DND-41 (cell line): ENCODE measurements around the gene CDH11.

Experiments used
- ATAC-seq: fragments of 200-7000 bp; cut with Tn5 transposase; 3 replicates; pipeline ENCODE4 v1.9.1; 2021; ENCODE audit warnings: low read depth; ENCODE audit not compliant: insufficient read depth
- DNase-seq: peaks from one replicate; pipeline ENCODE4 v3.0.0-alpha.2; 2020
- H2AFZ ChIP-seq: 2 replicates; pipeline ENCODE4 v1.6.0; 2012; ENCODE audit warnings: low read depth, low read length
- H3K27ac ChIP-seq: 2 replicates; pipeline ENCODE4 v1.5.1; 2012; ENCODE audit warnings: low read length, inconsistent platforms
- H3K27me3 ChIP-seq: fragments of 200-600 bp; sonication (generic); 2 replicates; pipeline ENCODE4 v1.6.0; 2012; ENCODE audit warnings: low read length, mild to moderate bottlenecking, inconsistent platforms; ENCODE audit not compliant: insufficient read depth, poor library complexity
- H3K36me3 ChIP-seq: 2 replicates; pipeline ENCODE4 v1.5.1; 2012; ENCODE audit warnings: low read length, inconsistent platforms; ENCODE audit not compliant: insufficient read depth
- H3K4me1 ChIP-seq: 2 replicates; pipeline ENCODE4 v1.5.1; 2012; ENCODE audit warnings: mild to moderate bottlenecking, low read length; ENCODE audit not compliant: insufficient read depth
- H3K4me2 ChIP-seq: 2 replicates; pipeline ENCODE4 v1.6.0; 2012; ENCODE audit warnings: mild to moderate bottlenecking, moderate library complexity, low read length, inconsistent platforms; ENCODE audit not compliant: insufficient read depth
- H3K4me3 ChIP-seq, 2 experiments: fragments of 200-600 bp in 1 of 2; shearing (Covaris generic) in 1 of 2; 2 replicates each; pipeline ENCODE4 v1.5.1; 2012 to 2016; ENCODE audit warnings: inconsistent platforms in 2 of 2, low read length in 2 of 2, mild to moderate bottlenecking in 2 of 2, low read depth in 1 of 2, moderate library complexity in 1 of 2
- H3K79me2 ChIP-seq: 2 replicates; pipeline ENCODE4 v1.6.0; 2012; ENCODE audit warnings: low read length, inconsistent platforms; ENCODE audit not compliant: insufficient read depth
- H3K9ac ChIP-seq: 2 replicates; pipeline ENCODE4 v1.6.0; 2012; ENCODE audit warnings: low read depth, mild to moderate bottlenecking, inconsistent platforms, low read length, moderate library complexity
- H3K9me3 ChIP-seq: 2 replicates; pipeline ENCODE4 v1.5.1; 2012; ENCODE audit warnings: low read length, moderate library complexity, mild to moderate bottlenecking, inconsistent platforms; ENCODE audit not compliant: insufficient read depth, severe bottlenecking
- H4K20me1 ChIP-seq: 2 replicates; pipeline ENCODE4 v1.6.0; 2012; ENCODE audit warnings: low read length; ENCODE audit not compliant: insufficient read depth
- EZH2 ChIP-seq: IDR thresholded peaks from 3 replicates; pipeline ENCODE4 v1.6.1; 2012; ENCODE audit warnings: borderline replicate concordance, low read depth, mild to moderate bottlenecking, moderate library complexity, low read length, inconsistent platforms; ENCODE audit not compliant: severe bottlenecking
- TF ChIP-seq, protein P1 (sequence below): IDR thresholded peaks from 2 replicates; pipeline ENCODE4 v1.5.1; 2012; ENCODE audit warnings: borderline replicate concordance, low read length, moderate library complexity, mild to moderate bottlenecking; ENCODE audit not compliant: poor library complexity, severe bottlenecking; ENCODE audit errors: extremely low read depth

The CDH11 gene

DNA sequence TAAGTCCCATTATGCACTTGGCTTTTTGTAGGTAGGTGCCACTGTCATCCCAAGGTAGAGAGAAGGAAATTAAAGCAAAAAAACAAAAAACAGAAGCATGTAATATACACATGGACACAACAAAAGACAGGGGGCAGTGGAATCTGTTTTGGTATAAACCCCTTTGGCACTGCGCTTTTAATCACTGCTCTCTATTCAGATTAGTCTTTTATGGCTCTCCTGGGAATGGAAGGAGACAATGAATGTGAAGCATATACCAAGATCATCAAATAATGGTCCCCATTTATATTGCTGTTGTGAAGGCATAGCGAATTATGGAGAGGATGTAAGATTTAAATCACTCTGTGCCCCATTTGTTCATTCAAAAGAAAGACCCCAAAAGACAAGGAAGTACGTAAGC, 17.4 kb downstream of the CDH11 start:
- Histone ChIP-seq H4K20me1 (no peaks in the 10 kb centered on the region), H3K36me3 (no peaks in the 10 kb centered on the region), H3K27ac (no peak overlapping the region), H2AFZ (no peak overlapping the region), H3K4me1 (no peaks in the 10 kb centered on the region), H3K9ac (no peak overlapping the region), H3K4me2 (no peak overlapping the region), H3K27me3 (no peaks in the 10 kb centered on the region), H3K79me2 (no peaks in the 10 kb centered on the region), H3K9me3 (no peaks in the 10 kb centered on the region), H3K4me3 (no peak overlapping the region)
- TF ChIP-seq, protein P1, sequence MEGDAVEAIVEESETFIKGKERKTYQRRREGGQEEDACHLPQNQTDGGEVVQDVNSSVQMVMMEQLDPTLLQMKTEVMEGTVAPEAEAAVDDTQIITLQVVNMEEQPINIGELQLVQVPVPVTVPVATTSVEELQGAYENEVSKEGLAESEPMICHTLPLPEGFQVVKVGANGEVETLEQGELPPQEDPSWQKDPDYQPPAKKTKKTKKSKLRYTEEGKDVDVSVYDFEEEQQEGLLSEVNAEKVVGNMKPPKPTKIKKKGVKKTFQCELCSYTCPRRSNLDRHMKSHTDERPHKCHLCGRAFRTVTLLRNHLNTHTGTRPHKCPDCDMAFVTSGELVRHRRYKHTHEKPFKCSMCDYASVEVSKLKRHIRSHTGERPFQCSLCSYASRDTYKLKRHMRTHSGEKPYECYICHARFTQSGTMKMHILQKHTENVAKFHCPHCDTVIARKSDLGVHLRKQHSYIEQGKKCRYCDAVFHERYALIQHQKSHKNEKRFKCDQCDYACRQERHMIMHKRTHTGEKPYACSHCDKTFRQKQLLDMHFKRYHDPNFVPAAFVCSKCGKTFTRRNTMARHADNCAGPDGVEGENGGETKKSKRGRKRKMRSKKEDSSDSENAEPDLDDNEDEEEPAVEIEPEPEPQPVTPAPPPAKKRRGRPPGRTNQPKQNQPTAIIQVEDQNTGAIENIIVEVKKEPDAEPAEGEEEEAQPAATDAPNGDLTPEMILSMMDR: no peak
- no peak for TF ChIP-seq EZH2
- ATAC-seq: no peak
- no peak for DNase-seq

GRCh38 chr16:65102326-65102725, 19.5 kb downstream of the CDH11 start:
- ATAC-seq: no peak
- H3K4me1 ChIP-seq: no peaks in the 10 kb centered on the region

GRCh38 chr16:65101009-65101408, 20.9 kb downstream of the CDH11 start:
- no peaks in the 10 kb centered on the region for H3K9me3 ChIP-seq
- TF ChIP-seq, protein P1: no peak
- no peak for TF ChIP-seq EZH2
- H3K9ac ChIP-seq: no peak overlapping the region
- no peak overlapping the region for H3K4me2 ChIP-seq
- H3K79me2 ChIP-seq: no peaks in the 10 kb centered on the region
- no peak overlapping the region for H2AFZ ChIP-seq
- ATAC-seq (no peak), DNase-seq (no peak)
- H3K27me3 ChIP-seq: no peaks in the 10 kb centered on the region
- H3K4me1 ChIP-seq: no peaks in the 10 kb centered on the region
- no peak overlapping the region for H3K27ac ChIP-seq
- H4K20me1 ChIP-seq: no peaks in the 10 kb centered on the region
- no peak overlapping the region for H3K4me3 ChIP-seq
- no peaks in the 10 kb centered on the region for H3K36me3 ChIP-seq

More at GRCh38 chr16:65102326-65102725, 19.5 kb downstream of the CDH11 start:
- no peaks in the 10 kb centered on the region for H3K27me3 ChIP-seq
- no peak overlapping the region for H3K4me3 ChIP-seq
- no peaks in the 10 kb centered on the region for H3K9me3 ChIP-seq
- H3K27ac ChIP-seq: no peak overlapping the region
- H3K4me2 ChIP-seq: no peak overlapping the region
- no peak for TF ChIP-seq EZH2
- TF ChIP-seq, protein P1: no peak
- H3K9ac ChIP-seq: no peak overlapping the region
- no peaks in the 10 kb centered on the region for H3K36me3 ChIP-seq
- no peak overlapping the region for H2AFZ ChIP-seq
- H3K79me2 ChIP-seq: no peaks in the 10 kb centered on the region
- no peaks in the 10 kb centered on the region for H4K20me1 ChIP-seq
- DNase-seq: no peak

DNA sequence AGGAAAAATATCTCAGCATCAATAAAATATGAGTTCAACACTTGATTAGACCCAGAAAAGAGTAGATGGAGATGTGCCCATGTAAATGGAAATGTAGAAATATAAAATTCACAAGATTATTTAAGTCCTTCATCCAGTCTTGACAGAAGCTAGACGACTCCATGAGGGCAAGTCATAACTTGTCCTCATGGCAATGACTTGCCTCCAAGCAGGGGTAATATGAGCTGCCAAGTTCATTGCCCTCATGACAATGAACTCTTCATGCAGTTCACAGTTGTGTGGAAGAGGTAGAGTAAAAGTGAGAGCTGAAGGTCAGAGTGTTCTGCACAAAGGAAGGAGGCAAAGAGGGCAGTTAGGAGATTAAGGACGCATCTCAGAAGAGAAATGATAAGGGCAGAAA, 22.3 kb downstream of the CDH11 start:
- no peaks in the 10 kb centered on the region for H3K79me2 ChIP-seq
- H3K27ac ChIP-seq: no peak overlapping the region
- no peak for ATAC-seq
- TF ChIP-seq EZH2: no peak
- TF ChIP-seq, protein P1: no peak
- no peak overlapping the region for H3K4me3 ChIP-seq
- no peaks in the 10 kb centered on the region for H3K36me3 ChIP-seq
- H3K4me1 ChIP-seq: no peaks in the 10 kb centered on the region
- no peaks in the 10 kb centered on the region for H3K27me3 ChIP-seq
- no peak overlapping the region for H3K9ac ChIP-seq
- DNase-seq: no peak
- H3K9me3 ChIP-seq: no peaks in the 10 kb centered on the region
- H2AFZ ChIP-seq: no peak overlapping the region
- H4K20me1 ChIP-seq: no peaks in the 10 kb centered on the region
- H3K4me2 ChIP-seq: no peak overlapping the region
